Memory B cell (primary cell): ENCODE results near the gene DCTN1.
A peak's percentile ranks its signal among the peaks of the same experiment; 100 is the strongest.

Experiments
- ATAC-seq: fragments of 150-1000 bp; cut with Tn5 transposase; 2 replicates; pipeline ENCODE4 v1.10.0; 2021; ENCODE audit warnings: low read depth, mild to moderate bottlenecking, moderate library complexity
- DNase-seq, 2 donors: peaks; one replicate each; pipeline ENCODE4 v3.0.0; 2022; ENCODE audit warnings: low spot score in 2 of 2
- H3K27ac Mint-ChIP-seq: one replicate; pipeline ENCODE4 v1.8.0; 2022; ENCODE audit warnings: mild to moderate bottlenecking, moderate library complexity, mixed read lengths
- H3K27me3 Mint-ChIP-seq: one replicate; pipeline ENCODE4 v1.8.0; 2022; ENCODE audit warnings: mixed read lengths
- H3K36me3 Mint-ChIP-seq: one replicate; pipeline ENCODE4 v1.8.0; 2022; ENCODE audit warnings: mild to moderate bottlenecking, mixed read lengths
- H3K4me1 Mint-ChIP-seq: one replicate; pipeline ENCODE4 v1.8.0; 2022; ENCODE audit warnings: mixed read lengths
- H3K4me3 Mint-ChIP-seq: one replicate; pipeline ENCODE4 v1.8.0; 2022; ENCODE audit warnings: mild to moderate bottlenecking, moderate library complexity, mixed read lengths
- H3K9me3 Mint-ChIP-seq: one replicate; pipeline ENCODE4 v1.8.0; 2022; ENCODE audit warnings: mixed read lengths

The DCTN1 gene

DNA sequence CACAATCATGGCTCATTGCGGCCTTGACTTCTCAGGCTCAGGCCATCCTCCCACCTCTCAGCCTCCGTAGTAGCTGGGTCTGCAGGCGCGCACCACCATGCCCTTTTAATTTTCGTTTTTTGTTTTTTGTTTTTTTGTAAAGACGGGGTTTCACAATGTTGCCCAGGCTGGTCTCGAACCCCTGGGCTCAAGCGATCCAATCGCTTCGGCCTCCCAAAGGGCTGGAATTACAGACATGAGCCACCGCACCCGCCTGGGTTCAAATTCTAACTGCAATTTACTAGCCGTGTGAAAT is 12.3 kb upstream of the DCTN1 start:
- Mint-ChIP-seq H3K4me3 (no peak overlapping the region), H3K4me1 (peaks cover 3% of the 10 kb centered on the region), H3K27ac (no peak overlapping the region), H3K27me3 (peaks cover 3% of the 10 kb centered on the region), H3K9me3 (no peaks in the 10 kb centered on the region), H3K36me3 (no peaks in the 10 kb centered on the region)
- ATAC-seq (no peak), DNase-seq (no peak)

DNA sequence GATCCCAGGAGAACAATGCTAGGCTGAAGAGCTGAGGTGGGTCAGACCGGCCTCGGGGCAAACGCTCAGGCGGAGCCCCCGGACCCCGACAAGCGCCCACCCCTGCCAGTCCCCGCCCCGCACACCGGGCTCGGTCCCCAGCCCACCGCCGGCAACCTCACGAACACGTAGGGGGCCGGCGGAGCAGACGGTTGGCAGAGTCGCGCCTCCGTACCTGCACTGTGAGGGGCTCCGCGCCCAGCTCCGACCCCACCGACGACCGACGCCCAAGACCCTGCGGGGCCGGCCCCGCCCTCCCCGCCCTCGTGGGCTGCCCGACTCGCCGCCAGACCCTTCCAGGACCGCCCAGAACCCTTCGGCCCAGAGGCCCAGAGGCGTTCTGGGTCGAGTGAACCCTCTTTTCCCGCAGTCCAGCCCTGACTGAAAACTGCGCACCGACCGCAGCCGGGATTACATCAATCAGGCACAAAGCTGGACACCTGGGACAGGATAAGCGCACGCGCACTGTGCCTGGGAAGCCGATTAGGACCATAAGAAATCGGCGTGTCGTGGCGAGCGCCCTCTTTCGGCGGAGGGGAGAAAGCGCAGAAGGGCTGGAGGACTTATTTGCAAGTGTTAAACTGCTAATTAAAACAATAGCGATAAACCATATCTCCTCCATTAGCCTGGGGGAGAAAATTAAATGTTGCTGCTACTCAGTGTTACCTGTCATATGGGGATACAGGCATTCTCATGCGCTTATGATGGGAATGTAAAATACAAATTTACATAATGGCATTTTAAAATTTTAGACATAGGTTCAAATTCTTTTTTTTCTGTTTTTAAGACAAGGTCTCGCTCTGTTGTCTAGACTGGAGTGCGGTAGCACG is 11.7 kb upstream of the DCTN1 start:
- no peaks in the 10 kb centered on the region for H3K9me3 Mint-ChIP-seq
- peak overlapping the region; percentile 100 for H3K27ac Mint-ChIP-seq
- peaks cover 3% of the 10 kb centered on the region for H3K27me3 Mint-ChIP-seq
- DNase-seq (peak; percentile 98 to 99), ATAC-seq (peak; percentile 84)
- H3K4me3 Mint-ChIP-seq, result peak overlapping the region; percentile 97
- no peaks in the 10 kb centered on the region for H3K36me3 Mint-ChIP-seq
- H3K4me1 Mint-ChIP-seq, result peaks cover 3% of the 10 kb centered on the region

DNA sequence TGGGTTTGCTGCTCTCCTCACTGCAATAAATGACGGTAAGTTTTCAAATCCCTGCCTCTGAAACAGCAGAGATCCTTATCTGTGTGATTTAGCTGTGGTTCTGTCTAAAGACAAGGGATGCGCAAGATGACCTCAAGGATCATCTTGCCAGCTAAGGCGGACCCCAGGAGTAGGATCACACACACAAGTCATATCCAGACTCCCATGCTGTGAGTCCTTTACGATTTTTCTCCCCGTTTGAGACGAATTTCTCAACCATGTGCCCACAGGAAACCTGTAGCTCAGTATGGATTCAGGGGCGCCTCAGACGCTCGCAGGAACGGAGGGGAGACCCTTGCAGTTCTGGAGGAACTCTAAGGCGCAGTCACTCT is 11.1 kb upstream of the DCTN1 start:
- H3K4me3 Mint-ChIP-seq, result peak overlapping the region; percentile 97
- no peak for DNase-seq

DNA sequence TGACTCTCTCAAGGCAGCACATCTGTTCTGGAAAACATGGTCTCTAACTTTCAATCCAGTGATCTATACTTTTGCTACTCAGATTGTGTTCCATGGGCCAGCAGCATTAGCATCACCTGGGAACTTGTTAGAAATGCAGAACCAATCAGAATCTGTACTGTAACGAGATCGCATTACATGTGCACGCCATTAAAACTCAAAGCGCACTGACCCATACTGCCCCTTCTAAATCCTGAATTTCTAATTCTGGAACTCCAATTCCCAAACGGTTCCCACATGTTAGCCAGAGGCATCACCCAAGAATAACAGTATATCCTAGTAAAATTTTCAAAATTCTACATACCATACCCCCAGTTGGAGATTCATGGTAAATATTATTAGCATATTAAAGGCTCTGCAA is 10.5 kb upstream of the DCTN1 start:
- peaks cover 3% of the 10 kb centered on the region for H3K27me3 Mint-ChIP-seq
- H3K4me1 Mint-ChIP-seq, result peaks cover 3% of the 10 kb centered on the region
- no peak overlapping the region for H3K27ac Mint-ChIP-seq
- no peaks in the 10 kb centered on the region for H3K9me3 Mint-ChIP-seq
- peak overlapping the region; percentile 41 for H3K4me3 Mint-ChIP-seq
- ATAC-seq (no peak), DNase-seq (no peak)
- H3K36me3 Mint-ChIP-seq, result no peaks in the 10 kb centered on the region

More for the DNA sequence above, 11.1 kb upstream of the DCTN1 start:
- Mint-ChIP-seq H3K36me3 (no peaks in the 10 kb centered on the region), H3K9me3 (no peaks in the 10 kb centered on the region), H3K27me3 (peaks cover 3% of the 10 kb centered on the region), H3K27ac (peak overlapping the region; percentile 100), H3K4me1 (peaks cover 3% of the 10 kb centered on the region)
- no peak for ATAC-seq

DNA sequence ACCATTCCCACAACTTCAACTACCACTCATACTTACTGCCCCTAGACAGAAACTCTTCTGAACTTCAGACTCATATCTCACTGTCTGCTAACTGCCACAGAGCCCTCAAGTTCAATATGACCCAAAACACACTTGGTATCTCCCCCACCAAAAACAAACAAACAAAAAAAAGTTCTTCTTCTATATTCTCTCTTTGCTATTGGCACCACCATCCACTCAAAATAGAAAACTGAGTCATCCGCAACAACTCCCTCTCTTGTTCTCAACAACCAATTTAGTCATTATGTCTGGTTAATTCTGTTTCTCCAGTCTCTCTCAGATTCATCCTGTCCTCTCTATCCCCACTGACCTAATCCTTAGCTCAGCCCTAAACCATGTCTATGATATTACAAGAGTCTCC is 7.2 kb upstream of the DCTN1 start:
- DNase-seq, result no peak
- H3K4me3 Mint-ChIP-seq, result no peak overlapping the region
- H3K36me3 Mint-ChIP-seq, result peaks cover 3% of the 10 kb centered on the region
- H3K4me1 Mint-ChIP-seq, result peaks cover 5% of the 10 kb centered on the region
- no peaks in the 10 kb centered on the region for H3K27me3 Mint-ChIP-seq
- no peak for ATAC-seq
- H3K27ac Mint-ChIP-seq, result no peak overlapping the region
- no peaks in the 10 kb centered on the region for H3K9me3 Mint-ChIP-seq

DNA sequence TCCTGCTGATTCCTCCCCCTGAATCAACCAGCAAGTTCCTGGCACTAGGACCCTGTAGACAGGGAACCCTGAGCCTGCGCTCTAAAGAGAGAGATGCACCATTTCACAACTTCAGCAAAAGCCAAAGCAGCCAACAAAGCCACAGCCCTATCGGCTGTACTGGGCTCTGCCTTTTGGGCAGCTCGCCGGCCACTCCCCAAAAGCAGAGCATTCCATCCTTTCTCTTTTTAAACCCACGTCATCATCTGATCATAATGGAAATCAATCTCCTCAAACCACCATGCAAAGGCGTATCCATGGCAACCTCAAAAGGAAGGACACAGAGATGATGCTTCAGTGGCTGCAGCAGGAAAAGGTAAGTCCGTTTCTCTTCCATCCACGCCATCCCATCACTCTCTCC is 5.3 kb upstream of the DCTN1 start:
- Mint-ChIP-seq H3K9me3 (no peaks in the 10 kb centered on the region), H3K27ac (no peak overlapping the region), H3K4me1 (peaks cover 8% of the 10 kb centered on the region), H3K4me3 (no peak overlapping the region), H3K36me3 (peaks cover 3% of the 10 kb centered on the region), H3K27me3 (no peaks in the 10 kb centered on the region)
- no peak for DNase-seq
- ATAC-seq, result no peak

DNA sequence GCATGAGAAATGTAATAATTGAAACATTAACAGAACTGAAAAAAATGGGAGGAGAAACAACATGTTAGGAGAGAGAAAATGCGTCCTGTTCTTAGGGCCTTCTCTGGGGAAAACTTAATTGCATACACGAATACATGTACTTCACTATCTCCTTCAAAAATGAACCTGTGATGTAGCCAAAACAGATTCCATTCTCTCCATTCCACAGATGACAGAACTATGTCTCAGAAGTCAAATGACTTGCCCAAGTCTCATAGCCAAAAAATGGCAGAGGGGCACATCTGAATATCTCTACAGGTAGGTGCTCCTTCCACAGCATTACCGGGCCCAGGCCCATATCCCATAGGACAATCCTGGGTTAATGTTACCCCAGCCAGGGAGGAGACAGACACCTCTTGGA is 3.9 kb upstream of the DCTN1 start:
- H3K9me3 Mint-ChIP-seq, result no peaks in the 10 kb centered on the region
- no peak overlapping the region for H3K27ac Mint-ChIP-seq
- DNase-seq, result no peak
- peaks cover 3% of the 10 kb centered on the region for H3K36me3 Mint-ChIP-seq
- H3K4me1 Mint-ChIP-seq, result peaks cover 13% of the 10 kb centered on the region
- no peak overlapping the region for H3K4me3 Mint-ChIP-seq
- H3K27me3 Mint-ChIP-seq, result no peaks in the 10 kb centered on the region
- ATAC-seq, result no peak

DNA sequence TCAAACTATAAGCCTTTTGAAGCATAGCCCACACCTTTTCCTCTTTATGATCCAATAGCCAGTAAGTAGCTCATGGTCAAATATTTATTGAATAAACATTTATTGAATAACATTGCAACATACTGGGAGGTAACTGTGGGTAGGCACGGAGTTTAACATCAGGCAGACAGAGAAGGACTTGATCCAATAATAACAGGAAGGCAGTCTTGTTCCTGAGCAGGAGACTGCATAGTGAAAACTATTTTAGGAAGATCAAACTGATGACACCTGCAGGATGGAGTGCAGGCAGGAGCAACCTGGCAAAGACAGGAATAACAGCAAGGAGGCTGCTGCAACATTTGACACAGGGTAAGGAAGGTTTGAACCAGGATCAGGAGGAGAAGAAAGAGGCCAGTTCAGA is 3.1 kb upstream of the DCTN1 start:
- H3K4me3 Mint-ChIP-seq, result no peak overlapping the region
- H3K27me3 Mint-ChIP-seq, result no peaks in the 10 kb centered on the region
- H3K36me3 Mint-ChIP-seq, result peaks cover 3% of the 10 kb centered on the region
- ATAC-seq (no peak), DNase-seq (no peak)
- peaks cover 16% of the 10 kb centered on the region for H3K4me1 Mint-ChIP-seq
- no peaks in the 10 kb centered on the region for H3K9me3 Mint-ChIP-seq
- no peak overlapping the region for H3K27ac Mint-ChIP-seq

DNA sequence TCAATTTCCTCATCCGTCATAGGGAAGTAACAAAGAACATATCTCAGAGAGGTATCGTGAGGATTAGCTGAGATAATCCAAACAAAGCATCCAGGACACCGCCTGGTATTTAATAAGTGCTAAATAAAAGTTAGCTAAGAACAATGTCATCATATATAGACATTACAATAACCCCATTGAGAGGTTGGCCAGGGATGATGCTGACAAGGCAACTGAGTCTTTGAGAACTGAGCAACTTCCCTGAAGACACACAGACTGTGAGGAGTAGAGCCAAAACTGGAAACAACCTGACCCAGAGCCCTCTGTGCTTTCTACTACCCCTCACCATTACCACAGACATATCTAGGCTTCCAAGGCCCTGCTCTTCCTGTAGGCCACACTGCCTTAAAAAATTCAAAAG is 1.6 kb upstream of the DCTN1 start:
- ATAC-seq (no peak), DNase-seq (no peak)
- Mint-ChIP-seq H3K9me3 (no peaks in the 10 kb centered on the region), H3K36me3 (peaks cover 9% of the 10 kb centered on the region), H3K4me1 (peaks cover 16% of the 10 kb centered on the region), H3K27ac (no peak overlapping the region), H3K4me3 (no peak overlapping the region), H3K27me3 (no peaks in the 10 kb centered on the region)

DNA sequence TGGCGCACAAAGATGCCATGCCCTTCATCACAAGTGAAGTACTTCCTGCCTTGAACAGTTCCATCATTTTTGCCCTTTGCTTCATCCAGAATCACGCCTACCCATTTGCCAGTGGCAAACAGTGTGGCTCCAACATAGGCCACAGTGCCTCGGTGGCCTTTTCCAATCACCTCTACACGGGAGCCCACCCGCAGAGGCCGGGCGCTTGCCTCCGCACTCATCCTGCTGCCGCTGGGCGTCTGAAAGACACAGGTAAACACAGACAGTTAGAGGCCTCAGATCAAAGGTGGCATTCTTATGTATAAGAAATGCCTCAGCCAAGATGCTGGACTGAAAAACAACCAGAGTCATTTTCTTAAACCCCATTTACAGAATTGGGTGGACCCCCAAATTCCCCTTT is 2.1 kb downstream of the DCTN1 start:
- H3K36me3 Mint-ChIP-seq, result peaks cover 16% of the 10 kb centered on the region
- no peak overlapping the region for H3K4me3 Mint-ChIP-seq
- H3K9me3 Mint-ChIP-seq, result no peaks in the 10 kb centered on the region
- no peak for DNase-seq
- no peak for ATAC-seq
- no peak overlapping the region for H3K27ac Mint-ChIP-seq
- peaks cover 21% of the 10 kb centered on the region for H3K4me1 Mint-ChIP-seq
- no peaks in the 10 kb centered on the region for H3K27me3 Mint-ChIP-seq

DNA sequence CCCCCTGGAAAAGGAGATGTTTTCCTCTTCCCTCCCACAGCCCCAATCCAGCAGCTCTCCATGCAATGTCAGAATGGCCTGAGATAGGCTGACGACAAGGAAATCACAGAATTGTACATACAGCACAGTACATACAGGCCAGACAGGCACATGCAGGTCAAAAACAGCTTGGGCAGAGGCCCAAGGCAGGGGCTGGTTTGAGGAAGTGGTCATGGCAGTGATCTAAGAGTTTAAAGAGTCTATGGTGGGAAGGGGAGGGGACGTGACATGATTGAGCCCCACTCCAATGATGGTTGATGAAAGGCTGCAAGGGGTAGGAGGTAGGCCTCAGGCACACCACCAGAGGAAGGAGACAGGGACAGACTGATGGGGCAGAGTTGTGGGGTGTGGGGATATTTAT is 4.3 kb downstream of the DCTN1 start:
- peaks cover 27% of the 10 kb centered on the region for H3K36me3 Mint-ChIP-seq
- H3K9me3 Mint-ChIP-seq, result no peaks in the 10 kb centered on the region
- H3K4me3 Mint-ChIP-seq, result no peak overlapping the region
- ATAC-seq (no peak), DNase-seq (no peak)
- H3K27me3 Mint-ChIP-seq, result no peaks in the 10 kb centered on the region
- no peak overlapping the region for H3K27ac Mint-ChIP-seq
- H3K4me1 Mint-ChIP-seq, result peaks cover 18% of the 10 kb centered on the region

DNA sequence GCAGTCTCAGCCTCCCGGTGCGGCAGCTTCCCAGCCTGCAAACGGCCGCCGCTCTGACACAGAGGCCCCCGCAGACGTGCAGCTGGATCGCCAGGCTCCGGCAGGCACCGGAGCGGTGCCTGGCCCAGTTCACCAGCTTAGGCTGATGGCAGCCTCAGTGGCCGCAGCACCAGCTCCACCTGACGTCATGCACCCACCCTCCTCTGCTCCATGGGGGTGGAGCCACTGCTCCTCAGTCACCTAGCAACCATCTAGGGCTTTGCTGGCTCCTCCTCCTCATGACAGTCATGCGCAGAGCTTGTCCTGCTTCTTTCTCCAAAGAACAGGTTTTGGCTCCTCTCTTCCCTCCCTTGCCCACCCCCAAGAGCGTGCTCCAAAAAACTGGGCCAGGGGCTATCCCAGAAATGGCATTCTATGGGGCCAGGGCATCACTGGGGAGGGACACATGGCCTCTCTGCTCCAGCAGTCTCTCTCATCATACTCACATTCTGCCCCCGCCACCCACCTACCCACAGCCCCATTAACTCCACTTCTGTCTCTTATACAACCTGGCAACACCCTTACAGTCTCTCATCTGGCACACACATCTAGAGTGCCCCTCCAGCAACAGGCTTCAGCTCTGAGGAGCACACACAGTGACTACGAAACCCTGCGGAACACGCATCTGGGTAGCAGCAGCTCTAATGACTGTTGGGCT is 5.5 kb downstream of the DCTN1 start:
- DNase-seq, result no peak

DNA sequence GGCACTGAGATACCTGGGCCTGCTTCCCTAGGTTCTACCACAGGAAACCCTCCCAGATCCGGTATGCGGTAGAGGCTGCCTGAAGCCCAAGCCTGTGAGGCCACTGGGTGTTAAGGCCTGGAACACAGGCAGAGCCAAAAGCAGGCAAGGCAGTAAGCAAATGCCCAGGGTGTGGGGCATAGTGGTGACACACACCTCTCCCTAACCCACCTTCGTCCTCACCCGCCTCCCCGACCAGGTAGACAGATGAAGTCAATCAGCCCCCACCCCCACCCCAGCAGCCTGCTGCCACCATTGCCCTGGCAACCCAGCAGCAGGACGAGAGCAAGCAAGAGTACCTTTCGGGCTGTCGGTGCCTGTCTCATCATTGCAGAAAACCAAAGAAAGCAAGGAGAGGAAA is 6.1 kb downstream of the DCTN1 start:
- Mint-ChIP-seq H3K4me1 (peaks cover 11% of the 10 kb centered on the region), H3K4me3 (no peak overlapping the region), H3K27ac (no peak overlapping the region), H3K27me3 (no peaks in the 10 kb centered on the region), H3K36me3 (peaks cover 42% of the 10 kb centered on the region), H3K9me3 (no peaks in the 10 kb centered on the region)
- ATAC-seq (no peak), DNase-seq (no peak)

More for the DNA sequence above, 5.5 kb downstream of the DCTN1 start:
- no peak overlapping the region for H3K4me3 Mint-ChIP-seq
- peaks cover 11% of the 10 kb centered on the region for H3K4me1 Mint-ChIP-seq
- H3K27ac Mint-ChIP-seq, result no peak overlapping the region
- no peaks in the 10 kb centered on the region for H3K27me3 Mint-ChIP-seq
- H3K9me3 Mint-ChIP-seq, result no peaks in the 10 kb centered on the region
- H3K36me3 Mint-ChIP-seq, result peaks cover 38% of the 10 kb centered on the region
- no peak for ATAC-seq

DNA sequence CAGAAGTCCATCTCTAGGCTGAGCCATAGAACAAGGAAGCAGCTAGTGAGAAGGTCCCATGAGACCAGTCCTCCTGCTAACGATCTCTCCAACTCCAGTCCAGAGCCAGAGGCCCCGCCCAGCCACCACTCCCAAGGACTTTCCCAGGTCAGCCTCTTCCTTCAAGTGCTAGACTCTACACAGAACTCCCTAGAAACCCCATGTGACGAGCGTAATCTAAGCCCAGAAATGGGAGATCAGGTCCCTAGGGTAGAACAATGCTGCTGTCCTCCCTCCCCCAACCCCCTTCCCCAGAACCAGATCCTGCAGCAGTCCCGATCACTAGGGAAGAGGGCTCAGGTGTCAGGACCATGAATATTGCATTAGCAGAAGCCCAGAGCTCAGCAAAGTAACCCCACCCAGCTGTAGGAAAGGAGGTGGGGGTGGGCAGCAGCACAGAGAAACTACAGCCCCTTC is 6.9 kb downstream of the DCTN1 start:
- DNase-seq, result no peak
- Mint-ChIP-seq H3K27me3 (no peaks in the 10 kb centered on the region), H3K27ac (no peak overlapping the region)

DNA sequence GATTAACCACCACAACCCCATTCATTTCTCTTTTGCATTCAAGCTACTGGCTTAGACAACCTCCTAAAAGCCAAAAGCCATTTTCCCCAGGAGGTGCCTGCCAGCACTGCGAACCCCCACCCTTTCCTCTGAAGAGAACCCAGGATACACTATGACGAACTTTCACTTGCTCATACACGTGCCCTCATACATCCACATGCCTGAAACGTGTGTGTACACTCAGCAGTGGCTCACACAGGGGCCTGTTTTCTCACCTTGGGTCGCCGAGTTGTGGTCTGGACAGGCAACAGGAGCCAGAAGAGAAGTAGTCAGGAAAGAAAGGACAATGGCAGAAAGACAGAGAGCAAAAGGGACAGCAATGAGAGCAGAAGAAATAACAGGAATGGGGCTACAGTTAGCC is 7.4 kb downstream of the DCTN1 start:
- ATAC-seq (no peak), DNase-seq (no peak)
- H3K9me3 Mint-ChIP-seq, result no peaks in the 10 kb centered on the region
- H3K27ac Mint-ChIP-seq, result no peak overlapping the region
- H3K36me3 Mint-ChIP-seq, result peaks cover 48% of the 10 kb centered on the region
- H3K4me1 Mint-ChIP-seq, result peaks cover 8% of the 10 kb centered on the region
- H3K27me3 Mint-ChIP-seq, result no peaks in the 10 kb centered on the region
- H3K4me3 Mint-ChIP-seq, result no peak overlapping the region

More for the DNA sequence above, 6.9 kb downstream of the DCTN1 start:
- Mint-ChIP-seq H3K9me3 (no peaks in the 10 kb centered on the region), H3K36me3 (peaks cover 47% of the 10 kb centered on the region), H3K4me1 (peaks cover 8% of the 10 kb centered on the region), H3K4me3 (no peak overlapping the region)
- ATAC-seq, result no peak
